Gastroesophageal sphincter (tissue), 3 donors: Measurements from ENCODE around the gene SCAMP5.

ENCODE experiments used
- CTCF ChIP-seq, 4 experiments: fragments of 200-600 bp in 2 of 4; fragments of 450-650 bp in 2 of 4; sonication (generic) in 1 of 4; IDR thresholded peaks; one replicate each; pipeline ENCODE4 v1.5.1; 2017 to 2019; ENCODE audit warnings: antibody characterized with exemption in 4 of 4, mild to moderate bottlenecking in 2 of 4, moderate library complexity in 2 of 4
- EP300 ChIP-seq: sonication (generic); formaldehyde crosslinking; IDR thresholded peaks from one replicate; pipeline ENCODE4 v1.6.1; 2017; ENCODE audit warnings: antibody characterized with exemption, mild to moderate bottlenecking
- POLR2A ChIP-seq, 2 donors: fragments of 450-650 bp; IDR thresholded peaks; one replicate each; pipeline ENCODE4 v1.6.1; 2017; ENCODE audit warnings: antibody characterized with exemption in 2 of 2, mild to moderate bottlenecking in 2 of 2, moderate library complexity in 1 of 2
- POLR2AphosphoS5 ChIP-seq: sonication (generic); formaldehyde crosslinking; IDR thresholded peaks from one replicate; pipeline ENCODE4 v1.6.1; 2017; ENCODE audit warnings: antibody characterized with exemption

- no peak for TF ChIP-seq CTCF (IDR thresholded peaks at IDR 0.05)
- TF ChIP-seq EP300 = no peak
- TF ChIP-seq POLR2AphosphoS5 = no peak
- TF ChIP-seq POLR2A (IDR thresholded peaks at IDR 0.05) = no peak
These were observed 2.2 kb downstream of the SCAMP5 start for GRCh38 chr15:74997543-74997942.
